Activated T-helper 2 cell treated with anti-CD3 and anti-CD28 coated beads, Interferon-gamma antibody, Interleukin-2, Interleukin-4, amounts not matched to agents 10 μg/mL and 5 μg/mL and 100 μg/mL, durations not matched to agents 14 hours and 24 hours and 36 hours (primary cell): ENCODE data around the gene TRAK1. TPM values are rescaled to one million over a fixed set of nuclear protein-coding genes. Genes with fewer than 3 reads are reported as not detected.
"Not testable (repeated sequence)": the region's sequence is repeated elsewhere in the genome, so short reads cannot be mapped to it uniquely, and the experiment has no call there.

ENCODE experiments used
- DNase-seq: peaks from one replicate; pipeline ENCODE4 v3.0.0; 2021; ENCODE audit warnings: low spot score
- H3K27ac Mint-ChIP-seq: one replicate; pipeline ENCODE4 v1.8.0; 2021; ENCODE audit warnings: mixed read lengths
- H3K27me3 Mint-ChIP-seq: one replicate; pipeline ENCODE4 v1.8.0; 2021; ENCODE audit warnings: low read depth, mixed read lengths
- H3K36me3 Mint-ChIP-seq: one replicate; pipeline ENCODE4 v1.8.0; 2021; ENCODE audit warnings: low read depth, mixed read lengths
- H3K4me1 Mint-ChIP-seq: one replicate; pipeline ENCODE4 v1.8.0; 2021; ENCODE audit warnings: low read depth, mixed read lengths
- H3K4me3 Mint-ChIP-seq: one replicate; pipeline ENCODE4 v1.8.0; 2021; ENCODE audit warnings: low read depth, mild to moderate bottlenecking, moderate library complexity, mixed read lengths
- H3K9me3 Mint-ChIP-seq: one replicate; pipeline ENCODE4 v1.8.0; 2021; ENCODE audit warnings: mixed read lengths
- intact Hi-C: fragments of 100-400 bp; cut with micrococcal nuclease; formaldehyde crosslinking; loops from one replicate; pipeline ENCODE4 v1.15.1; 2023
- total RNA-seq: library from RNA; stranded (reverse); gene quantifications from 2 replicates; pipeline ENCODE4 v1.2.3, GENCODE V29; 2022

Gene TRAK1
- total RNA-seq: 37.8 and 40.9 TPM in 2 replicates

GRCh38 chr3:42090973-42091731 lies at the start of gene TRAK1:
TRAK1 (plus strand) TSS chr3:42091357; CDS start chr3:42091470, 113 bp downstream.
- Mint-ChIP-seq H3K4me1 (peaks cover 53% of the 10 kb centered on the region), H3K9me3 (peaks cover 7% of the 10 kb centered on the region), H3K27ac (peak within 1 kb of the TSS; percentile 64), H3K4me3 (no peak within 1 kb of the TSS), H3K27me3 (no peaks in the 10 kb centered on the region), H3K36me3 (peaks cover 64% of the 10 kb centered on the region)
- DNase-seq: no peak
- intact Hi-C loops: loop anchor here (5.0 to 10.0 kb wide), 4 partner anchors 44 to 1756 kb away; partner anchors contain the start of gene RPL14

DNA sequence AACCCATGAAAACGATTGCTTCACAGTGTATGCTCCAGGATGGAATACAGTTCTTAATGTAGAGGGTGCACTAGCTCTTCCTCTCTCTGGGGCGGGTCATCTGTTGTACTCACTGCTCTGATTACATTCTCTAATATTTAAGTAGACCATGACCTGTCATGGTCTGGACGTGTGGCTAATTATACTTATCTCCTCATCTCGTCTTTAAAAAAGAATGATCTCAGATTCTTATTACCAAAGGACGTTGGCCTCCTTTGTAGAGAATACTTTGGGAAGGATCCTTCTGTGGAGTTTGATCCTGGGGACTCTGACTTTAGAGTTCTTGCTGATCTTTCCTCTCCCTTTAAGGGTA lies 48.4 kb upstream of the TRAK1 start:
- no peak overlapping the region for H3K4me3 Mint-ChIP-seq
- no peaks in the 10 kb centered on the region for H3K9me3 Mint-ChIP-seq
- intact Hi-C loops: no loop called here
- no peak for DNase-seq
- peaks cover 19% of the 10 kb centered on the region for H3K4me1 Mint-ChIP-seq
- H3K27me3 Mint-ChIP-seq: no peaks in the 10 kb centered on the region
- no peak overlapping the region for H3K27ac Mint-ChIP-seq
- H3K36me3 Mint-ChIP-seq: no peaks in the 10 kb centered on the region

- Mint-ChIP-seq H3K27ac (no peak overlapping the region), H3K4me1 (peaks cover 24% of the 10 kb centered on the region), H3K9me3 (no peaks in the 10 kb centered on the region), H3K4me3 (no peak overlapping the region), H3K27me3 (no peaks in the 10 kb centered on the region), H3K36me3 (no peaks in the 10 kb centered on the region)
- intact Hi-C loops: no loop called here
- DNase-seq: no peak
These were observed 47.9 kb upstream of the TRAK1 start for GRCh38 chr3:42043099-42043813.

- intact Hi-C loops: loop anchor here (5.0 kb wide), 1 partner anchor 47 kb away; the partner anchor contains the start of gene TRAK1
- no peak for DNase-seq
- Mint-ChIP-seq H3K27me3 (no peaks in the 10 kb centered on the region), H3K27ac (no peak overlapping the region), H3K4me3 (no peak overlapping the region), H3K9me3 (no peaks in the 10 kb centered on the region), H3K4me1 (peaks cover 32% of the 10 kb centered on the region), H3K36me3 (no peaks in the 10 kb centered on the region)
These were observed 45.4 kb upstream of the TRAK1 start for GRCh38 chr3:42045708-42046243.

DNA sequence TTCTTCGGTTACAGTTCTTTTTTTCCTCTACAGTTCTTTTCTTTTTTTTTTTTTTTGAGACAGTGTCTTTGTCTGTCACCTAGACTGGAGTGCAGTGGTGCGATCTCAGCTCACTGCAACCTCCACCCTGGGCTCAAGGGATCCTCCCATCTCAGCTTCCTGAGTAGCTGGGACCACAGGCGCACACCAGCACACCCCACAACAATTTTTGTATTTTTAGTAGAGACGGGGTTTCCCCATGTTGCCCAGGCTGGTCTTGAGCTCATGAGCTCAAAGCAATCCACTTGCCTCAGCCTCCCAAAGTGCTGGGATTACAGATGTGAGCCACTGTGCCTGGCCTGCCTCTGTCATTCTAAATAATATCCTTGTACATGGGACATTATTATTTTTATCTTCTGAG lies 42.6 kb upstream of the TRAK1 start:
- not testable (repeated sequence) for DNase-seq, H3K36me3 Mint-ChIP-seq, H3K27me3 Mint-ChIP-seq, H3K4me3 Mint-ChIP-seq, H3K9me3 Mint-ChIP-seq, H3K27ac Mint-ChIP-seq
- intact Hi-C loops: loop anchor here (5.0 kb wide), 1 partner anchor 44 kb away; the partner anchor contains the start of gene TRAK1
- H3K4me1 Mint-ChIP-seq: peaks cover 44% of the 10 kb centered on the region

- no peak overlapping the region for H3K4me3 Mint-ChIP-seq
- H3K4me1 Mint-ChIP-seq: peaks cover 35% of the 10 kb centered on the region
- H3K36me3 Mint-ChIP-seq: no peaks in the 10 kb centered on the region
- H3K9me3 Mint-ChIP-seq: no peaks in the 10 kb centered on the region
- intact Hi-C loops: no loop called here
- no peak overlapping the region for H3K27ac Mint-ChIP-seq
- no peak for DNase-seq
- no peaks in the 10 kb centered on the region for H3K27me3 Mint-ChIP-seq
These were observed 41.0 kb upstream of the TRAK1 start for GRCh38 chr3:42050126-42050525.

DNA sequence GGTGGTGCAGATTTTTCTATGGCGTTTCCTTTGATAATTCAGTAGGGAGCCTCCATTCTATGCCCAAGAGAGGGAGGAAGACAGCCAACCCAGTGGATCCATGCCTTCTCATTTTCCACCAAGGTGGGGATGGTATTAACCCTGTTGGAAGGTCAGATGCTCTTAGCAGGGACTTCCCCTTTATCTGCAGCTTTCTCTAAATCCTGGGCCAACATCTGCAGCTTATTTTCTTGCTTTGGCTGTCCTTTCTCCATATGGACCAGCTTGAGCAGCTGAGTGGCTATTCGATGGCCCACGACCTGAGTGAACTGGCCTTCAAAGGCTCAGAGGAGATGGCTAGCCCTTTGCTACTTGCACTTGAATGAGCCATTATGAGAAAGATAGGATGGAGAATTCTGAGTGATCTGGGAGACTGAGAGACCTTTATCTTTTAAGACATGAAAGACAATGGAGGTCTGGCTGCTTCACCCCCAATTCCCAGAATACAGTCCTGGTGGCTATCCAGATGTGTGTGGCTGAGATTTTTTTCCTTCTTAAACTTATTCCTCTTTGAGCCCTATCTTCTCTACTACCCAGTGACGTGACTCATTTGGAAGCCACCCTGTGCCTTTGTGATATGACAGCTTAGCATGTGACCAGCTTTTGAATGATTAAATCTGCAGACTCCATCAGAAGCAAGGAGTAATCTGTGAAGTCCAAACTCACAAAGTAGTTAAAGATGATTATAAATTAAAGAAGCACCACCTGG lies 39.6 kb upstream of the TRAK1 start:
- no peak for DNase-seq
- Mint-ChIP-seq H3K4me3 (no peak overlapping the region), H3K36me3 (peaks cover 7% of the 10 kb centered on the region), H3K9me3 (no peaks in the 10 kb centered on the region), H3K27ac (no peak overlapping the region), H3K4me1 (peaks cover 26% of the 10 kb centered on the region), H3K27me3 (no peaks in the 10 kb centered on the region)
- intact Hi-C loops: no loop called here

GRCh38 chr3:42052132-42052483 lies 39.0 kb upstream of the TRAK1 start:
- intact Hi-C loops: no loop called here
- Mint-ChIP-seq H3K4me3 (no peak overlapping the region), H3K4me1 (peaks cover 25% of the 10 kb centered on the region), H3K27me3 (no peaks in the 10 kb centered on the region), H3K36me3 (peaks cover 7% of the 10 kb centered on the region), H3K9me3 (no peaks in the 10 kb centered on the region), H3K27ac (no peak overlapping the region)
- no peak for DNase-seq

GRCh38 chr3:42052484-42053351 lies 38.4 kb upstream of the TRAK1 start:
- Mint-ChIP-seq H3K27ac (no peak overlapping the region), H3K9me3 (no peaks in the 10 kb centered on the region), H3K4me1 (peaks cover 29% of the 10 kb centered on the region)

DNA sequence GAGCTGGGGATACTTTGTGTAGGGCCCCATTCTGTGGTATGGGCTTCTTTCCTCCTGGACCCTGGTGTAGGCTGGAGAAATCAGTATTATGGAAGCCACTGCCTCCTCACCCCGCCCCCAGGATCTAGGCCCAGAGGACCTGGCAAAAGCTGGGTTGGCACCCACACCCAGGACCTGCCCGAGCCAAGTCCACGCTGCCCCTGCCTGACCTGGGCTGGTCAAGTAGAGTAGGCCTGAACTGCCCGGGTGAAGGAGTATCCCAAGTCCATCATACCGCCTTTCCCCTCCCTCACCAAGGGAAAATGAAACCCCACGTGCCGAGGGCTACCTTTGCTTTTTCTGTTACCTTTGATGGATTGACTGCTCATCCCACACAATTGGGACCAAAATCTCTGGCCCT lies 37.7 kb upstream of the TRAK1 start:
- Mint-ChIP-seq H3K4me1 (peaks cover 22% of the 10 kb centered on the region), H3K36me3 (peaks cover 7% of the 10 kb centered on the region), H3K27me3 (no peaks in the 10 kb centered on the region), H3K9me3 (no peaks in the 10 kb centered on the region), H3K27ac (no peak overlapping the region), H3K4me3 (no peak overlapping the region)
- intact Hi-C loops: no loop called here
- no peak for DNase-seq

More at GRCh38 chr3:42052484-42053351, 38.4 kb upstream of the TRAK1 start:
- no peak for DNase-seq
- Mint-ChIP-seq H3K4me3 (no peak overlapping the region), H3K36me3 (peaks cover 7% of the 10 kb centered on the region), H3K27me3 (no peaks in the 10 kb centered on the region)
- intact Hi-C loops: no loop called here

DNA sequence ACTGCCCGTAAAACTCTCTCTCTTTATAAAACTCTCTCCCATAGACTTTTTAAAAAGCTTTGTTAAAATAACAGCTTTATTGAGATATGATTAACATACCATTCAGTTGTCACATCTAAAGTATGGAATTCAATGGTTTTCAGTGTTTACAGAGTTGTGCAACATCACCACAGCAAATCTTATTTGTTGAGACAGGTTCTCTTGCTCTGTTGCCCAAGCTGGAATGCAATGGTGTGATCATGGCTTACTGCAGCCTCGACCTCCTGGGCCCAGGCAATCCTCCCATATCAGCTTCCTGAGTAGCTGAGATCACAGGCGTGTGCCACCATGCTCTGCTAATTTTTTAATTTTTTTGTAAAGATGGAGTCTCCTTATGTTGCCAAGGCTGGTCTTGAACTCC lies 35.9 kb upstream of the TRAK1 start:
- H3K27ac Mint-ChIP-seq: no peak overlapping the region
- DNase-seq: no peak
- H3K9me3 Mint-ChIP-seq: no peaks in the 10 kb centered on the region
- peaks cover 7% of the 10 kb centered on the region for H3K36me3 Mint-ChIP-seq
- intact Hi-C loops: no loop called here
- H3K4me3 Mint-ChIP-seq: no peak overlapping the region
- no peaks in the 10 kb centered on the region for H3K27me3 Mint-ChIP-seq
- peaks cover 23% of the 10 kb centered on the region for H3K4me1 Mint-ChIP-seq

- Mint-ChIP-seq H3K9me3 (no peaks in the 10 kb centered on the region), H3K27ac (no peak overlapping the region), H3K4me3 (no peak overlapping the region), H3K4me1 (peaks cover 15% of the 10 kb centered on the region), H3K36me3 (peaks cover 7% of the 10 kb centered on the region), H3K27me3 (no peaks in the 10 kb centered on the region)
- intact Hi-C loops: no loop called here
- DNase-seq: no peak
These were observed 34.3 kb upstream of the TRAK1 start for GRCh38 chr3:42056840-42057239.
